GM20431 (cell line): ENCODE results near the gene KRT36.

Experiments used
- in situ Hi-C: fragments of 300-500 bp; cut with MseI, MboI; formaldehyde crosslinking; loops from one replicate; pipeline ENCODE4 v1.15.0; 2020; ENCODE audit warnings: low sequenced_read_pairs; ENCODE audit not compliant: unreplicated experiment

Gene KRT36

GRCh38 chr17:41522301-41523224, 32.9 kb upstream of the KRT36 start:
- in situ Hi-C loops: no loop called here

- in situ Hi-C loops: no loop called here
These were observed 32.0 kb upstream of the KRT36 start for GRCh38 chr17:41521574-41522261.

- in situ Hi-C loops: no loop called here
These were observed 31.3 kb upstream of the KRT36 start for GRCh38 chr17:41520821-41521521.

- in situ Hi-C loops: no loop called here
These were observed 30.0 kb upstream of the KRT36 start for GRCh38 chr17:41519501-41520224.

GRCh38 chr17:41518789-41519449, 29.2 kb upstream of the KRT36 start, which contains the start of gene KRT15:
KRT15 (minus strand) TSS chr17:41518890; CDS start chr17:41518827, 63 bp downstream.
- in situ Hi-C loops: no loop called here

- in situ Hi-C loops: no loop called here
These were observed 28.3 kb upstream of the KRT36 start for GRCh38 chr17:41518031-41518430.

GRCh38 chr17:41516830-41517283, 27.1 kb upstream of the KRT36 start:
- in situ Hi-C loops: no loop called here

GRCh38 chr17:41516147-41516829, 26.6 kb upstream of the KRT36 start:
- in situ Hi-C loops: no loop called here

GRCh38 chr17:41513168-41513547, 23.4 kb upstream of the KRT36 start:
- in situ Hi-C loops: no loop called here

- in situ Hi-C loops: no loop called here
These were observed 22.9 kb upstream of the KRT36 start for GRCh38 chr17:41512546-41513167.

GRCh38 chr17:41511716-41512115, 22.0 kb upstream of the KRT36 start:
- in situ Hi-C loops: no loop called here

GRCh38 chr17:41511116-41511515, 21.4 kb upstream of the KRT36 start:
- in situ Hi-C loops: no loop called here

- in situ Hi-C loops: no loop called here
These were observed 20.7 kb upstream of the KRT36 start for GRCh38 chr17:41510251-41511065.

- in situ Hi-C loops: no loop called here
These were observed 17.7 kb upstream of the KRT36 start for GRCh38 chr17:41507315-41507880.

GRCh38 chr17:41505809-41506767, 16.4 kb upstream of the KRT36 start:
- in situ Hi-C loops: no loop called here
